ENCODE measurements around the gene FBXO45. TPM values are rescaled to one million over a fixed set of nuclear protein-coding genes. Genes with fewer than 3 reads are reported as not detected.
"Not testable (repeated sequence)": the region's sequence is repeated elsewhere in the genome, so short reads cannot be mapped to it uniquely, and the experiment has no call there.

Gene FBXO45
- total RNA-seq, 2 experiments from 2014 or later: 16.3 to 17.2 TPM

GRCh38 chr3:196600359-196600758 lies 31.9 kb downstream of the FBXO45 start:
- H3K36me3 Mint-ChIP-seq: no peaks in the 10 kb centered on the region
- no peak overlapping the region for H3K4me3 Mint-ChIP-seq
- intact Hi-C loops (cut with micrococcal nuclease): loop anchor here (10.0 kb wide), 2 partner anchors 204 to 344 kb away; partner anchors contain the start of gene NCBP2
- H3K9me3 Mint-ChIP-seq: no peaks in the 10 kb centered on the region
- DNase-seq: no peak
- CTCF ChIA-PET: interaction anchor here (1.0 kb wide), 1 partner anchor 84 kb away, joined by 3 read pairs; no protein-coding TSS in a partner anchor
- H3K4me1 Mint-ChIP-seq (ENCODE audit: low read depth): peaks cover 17% of the 10 kb centered on the region
- POLR2A ChIA-PET: no interaction called here
- no peak overlapping the region for H3K27ac Mint-ChIP-seq
- H3K27me3 Mint-ChIP-seq: peaks cover 10% of the 10 kb centered on the region

GRCh38 chr3:196602673-196603072 lies 34.2 kb downstream of the FBXO45 start:
- H3K36me3 Mint-ChIP-seq: no peaks in the 10 kb centered on the region

GRCh38 chr3:196603683-196604082 lies 35.2 kb downstream of the FBXO45 start:
- no peak for DNase-seq
- Mint-ChIP-seq H3K9me3 (no peaks in the 10 kb centered on the region), H3K27me3 (peaks cover 2% of the 10 kb centered on the region), H3K36me3 (no peaks in the 10 kb centered on the region), H3K27ac (no peak overlapping the region), H3K4me1 (ENCODE audit: low read depth) (peaks cover 7% of the 10 kb centered on the region), H3K4me3 (no peak overlapping the region)
- intact Hi-C loops (cut with micrococcal nuclease): loop anchor here (1.0 to 10.0 kb wide), 3 partner anchors 66 to 341 kb away; partner anchors contain the start of gene NCBP2
- ChIA-PET POLR2A (no interaction called here), CTCF (interaction anchor here (0.7 to 1.1 kb wide), 4 partner anchors 18 to 604 kb away, joined by 3 to 4 read pairs (median 4); no protein-coding TSS in a partner anchor)

More at GRCh38 chr3:196602673-196603072, 34.2 kb downstream of the FBXO45 start:
- no peak overlapping the region for H3K27ac Mint-ChIP-seq
- intact Hi-C loops (cut with micrococcal nuclease): loop anchor here (10.0 kb wide), 2 partner anchors 202 to 342 kb away; partner anchors contain the start of gene NCBP2
- H3K4me3 Mint-ChIP-seq: no peak overlapping the region
- ChIA-PET CTCF (interaction anchor here (1.1 kb wide), 1 partner anchor 19 kb away, joined by 3 read pairs; no protein-coding TSS in a partner anchor), POLR2A (no interaction called here)
- no peak for DNase-seq
- H3K27me3 Mint-ChIP-seq: peaks cover 7% of the 10 kb centered on the region
- peaks cover 17% of the 10 kb centered on the region for H3K4me1 Mint-ChIP-seq (ENCODE audit: low read depth)
- no peaks in the 10 kb centered on the region for H3K9me3 Mint-ChIP-seq

GRCh38 chr3:196604548-196604947 lies 36.1 kb downstream of the FBXO45 start:
- H3K27ac Mint-ChIP-seq: no peak overlapping the region

GRCh38 chr3:196608693-196609092 lies 40.2 kb downstream of the FBXO45 start:
- no peak overlapping the region for H3K4me3 Mint-ChIP-seq
- H3K27me3 Mint-ChIP-seq: peaks cover under 1% of the 10 kb centered on the region
- H3K27ac Mint-ChIP-seq: no peak overlapping the region
- no peaks in the 10 kb centered on the region for H3K36me3 Mint-ChIP-seq
- POLR2A ChIA-PET: interaction anchor here (1.2 kb wide), 1 partner anchor 33 kb away, joined by 4 read pairs; no protein-coding TSS in a partner anchor
- intact Hi-C loops (cut with micrococcal nuclease): loop anchor here (1.0 to 10.0 kb wide), 8 partner anchors 24 to 359 kb away; partner anchors contain the start of genes NCBP2 and PIGZ
- no peak for DNase-seq
- peaks cover 33% of the 10 kb centered on the region for H3K4me1 Mint-ChIP-seq (ENCODE audit: low read depth)
- H3K9me3 Mint-ChIP-seq: no peaks in the 10 kb centered on the region
- CTCF ChIA-PET: interaction anchor here (0.8 to 11.6 kb wide), 22 partner anchors 11 to 361 kb away, joined by 3 to 294 read pairs (median 5); partner anchors contain the start of genes FBXO45, NCBP2, NRROS and SENP5

More at GRCh38 chr3:196604548-196604947, 36.1 kb downstream of the FBXO45 start:
- intact Hi-C loops (cut with micrococcal nuclease): loop anchor here (1.0 to 10.0 kb wide), 3 partner anchors 67 to 340 kb away; partner anchors contain the start of gene NCBP2
- Mint-ChIP-seq H3K27me3 (peaks cover 2% of the 10 kb centered on the region), H3K4me3 (no peak overlapping the region), H3K4me1 (ENCODE audit: low read depth) (peaks cover 11% of the 10 kb centered on the region), H3K9me3 (no peaks in the 10 kb centered on the region), H3K36me3 (no peaks in the 10 kb centered on the region)
- POLR2A ChIA-PET: interaction anchor here (0.7 kb wide), 1 partner anchor 27 kb away, joined by 3 read pairs; no protein-coding TSS in a partner anchor
- DNase-seq: peak; percentile 76
- CTCF ChIA-PET: interaction anchor here (0.9 to 11.6 kb wide), 4 partner anchors 13 to 90 kb away, joined by 3 to 294 read pairs (median 4); no protein-coding TSS in a partner anchor

GRCh38 chr3:196609343-196609775 lies 40.9 kb downstream of the FBXO45 start:
- Mint-ChIP-seq H3K27me3 (no peaks in the 10 kb centered on the region), H3K4me1 (ENCODE audit: low read depth) (peaks cover 32% of the 10 kb centered on the region), H3K4me3 (peak overlapping the region; percentile 47), H3K9me3 (no peaks in the 10 kb centered on the region), H3K27ac (peak overlapping the region; percentile 68), H3K36me3 (no peaks in the 10 kb centered on the region)
- intact Hi-C loops (cut with micrococcal nuclease): loop anchor here (1.0 to 10.0 kb wide), 8 partner anchors 23 to 358 kb away; partner anchors contain the start of genes NCBP2 and PIGZ
- CTCF ChIA-PET: interaction anchor here (0.5 to 11.6 kb wide), 41 partner anchors 8 to 360 kb away, joined by 3 to 294 read pairs (median 4); partner anchors contain the start of genes CEP19, FBXO45, NCBP2 and NRROS
- DNase-seq: peak; percentile 97
- POLR2A ChIA-PET: interaction anchor here (0.6 to 1.2 kb wide), 3 partner anchors 23 to 76 kb away, joined by 4 to 5 read pairs (median 4); no protein-coding TSS in a partner anchor

GRCh38 chr3:196609805-196610515 lies 41.5 kb downstream of the FBXO45 start:
- POLR2A ChIA-PET: interaction anchor here (0.6 to 1.1 kb wide), 2 partner anchors 22 to 75 kb away, joined by 4 to 5 read pairs; no protein-coding TSS in a partner anchor
- intact Hi-C loops (cut with micrococcal nuclease): loop anchor here (1.0 to 10.0 kb wide), 8 partner anchors 22 to 357 kb away; partner anchors contain the start of genes NCBP2 and PIGZ
- H3K4me1 Mint-ChIP-seq (ENCODE audit: low read depth): peaks cover 28% of the 10 kb centered on the region
- no peaks in the 10 kb centered on the region for H3K9me3 Mint-ChIP-seq
- peak overlapping the region; percentile 68 for H3K27ac Mint-ChIP-seq
- DNase-seq: no peak
- H3K4me3 Mint-ChIP-seq: no peak overlapping the region
- no peaks in the 10 kb centered on the region for H3K27me3 Mint-ChIP-seq
- CTCF ChIA-PET: interaction anchor here (0.5 to 11.6 kb wide), 39 partner anchors 8 to 360 kb away, joined by 3 to 294 read pairs (median 4); partner anchors contain the start of genes CEP19, FBXO45, NCBP2 and NRROS
- no peaks in the 10 kb centered on the region for H3K36me3 Mint-ChIP-seq

GRCh38 chr3:196611761-196612483 lies 43.5 kb downstream of the FBXO45 start:
- Mint-ChIP-seq H3K4me1 (ENCODE audit: low read depth) (peaks cover 26% of the 10 kb centered on the region), H3K4me3 (peak overlapping the region; percentile 51), H3K27ac (peak overlapping the region; percentile 38), H3K9me3 (no peaks in the 10 kb centered on the region), H3K27me3 (no peaks in the 10 kb centered on the region), H3K36me3 (no peaks in the 10 kb centered on the region)
- peak; percentile 35 for DNase-seq
- intact Hi-C loops (cut with micrococcal nuclease): no loop called here
- ChIA-PET CTCF (interaction anchor here (0.8 to 11.6 kb wide), 5 partner anchors 9 to 83 kb away, joined by 3 to 294 read pairs (median 3); no protein-coding TSS in a partner anchor), POLR2A (interaction anchor here (0.9 to 1.1 kb wide), 2 partner anchors 19 to 30 kb away, joined by 3 read pairs; no protein-coding TSS in a partner anchor)

- H3K27ac Mint-ChIP-seq; H3K36me3 Mint-ChIP-seq; H3K4me3 Mint-ChIP-seq; H3K27me3 Mint-ChIP-seq; intact Hi-C loops (cut with micrococcal nuclease); DNase-seq; H3K9me3 Mint-ChIP-seq: not testable (repeated sequence)
- POLR2A ChIA-PET: interaction anchor here (0.6 kb wide), 1 partner anchor 559 kb away, joined by 3 read pairs; no protein-coding TSS in a partner anchor
- CTCF ChIA-PET: interaction anchor here (11.6 kb wide), 1 partner anchor 73 kb away, joined by 294 read pairs; no protein-coding TSS in a partner anchor
- H3K4me1 Mint-ChIP-seq (ENCODE audit: low read depth): peaks cover 17% of the 10 kb centered on the region
Observed at GRCh38 chr3:196615234-196615633, 46.8 kb downstream of the FBXO45 start.

GRCh38 chr3:196617256-196617655 lies 48.8 kb downstream of the FBXO45 start:
- Mint-ChIP-seq H3K4me1 (ENCODE audit: low read depth) (peaks cover 8% of the 10 kb centered on the region), H3K9me3 (no peaks in the 10 kb centered on the region), H3K27me3 (no peaks in the 10 kb centered on the region), H3K27ac (no peak overlapping the region), H3K36me3 (no peaks in the 10 kb centered on the region), H3K4me3 (no peak overlapping the region)
- DNase-seq: no peak
- intact Hi-C loops (cut with micrococcal nuclease): no loop called here
- CTCF ChIA-PET: interaction anchor here (1.1 kb wide), 1 partner anchor 8 kb away, joined by 4 read pairs; no protein-coding TSS in a partner anchor
- POLR2A ChIA-PET: no interaction called here

- no peaks in the 10 kb centered on the region for H3K36me3 Mint-ChIP-seq
- intact Hi-C loops (cut with micrococcal nuclease): no loop called here
- ChIA-PET POLR2A (no interaction called here), CTCF (no interaction called here)
- H3K27me3 Mint-ChIP-seq: no peaks in the 10 kb centered on the region
- no peak for DNase-seq
- H3K4me3 Mint-ChIP-seq: no peak overlapping the region
- H3K9me3 Mint-ChIP-seq: no peaks in the 10 kb centered on the region
- H3K27ac Mint-ChIP-seq: no peak overlapping the region
- H3K4me1 Mint-ChIP-seq (ENCODE audit: low read depth): peaks cover 7% of the 10 kb centered on the region
Observed at GRCh38 chr3:196619223-196619622, 50.8 kb downstream of the FBXO45 start.
